HEK293 (cell line): ENCODE measurements around the gene FAM117B.

Experiments
- ZBTB21 ChIP-seq: fragments of 450-650 bp; formaldehyde crosslinking; IDR thresholded peaks from 2 replicates; pipeline ENCODE4 v1.5.1; 2017; ENCODE audit warnings: missing biosample characterization, missing genetic modification characterization
- ZNF514 ChIP-seq: fragments of 450-650 bp; formaldehyde crosslinking; IDR thresholded peaks from 2 replicates; pipeline ENCODE4 v1.5.1; 2016; ENCODE audit warnings: missing biosample characterization, missing genetic modification characterization
- TF ChIP-seq, protein P1 (sequence below): fragments of 450-650 bp; formaldehyde crosslinking; IDR thresholded peaks from 2 replicates; pipeline ENCODE4 v1.5.1; 2016; ENCODE audit warnings: missing biosample characterization, missing genetic modification characterization
- TF ChIP-seq, protein P2 (sequence below): fragments of 450-650 bp; formaldehyde crosslinking; IDR thresholded peaks from 2 replicates; pipeline ENCODE4 v1.5.1; 2016; ENCODE audit warnings: missing biosample characterization, missing genetic modification characterization
- TF ChIP-seq, protein P3 (sequence below): fragments of 450-650 bp; IDR thresholded peaks from 2 replicates; pipeline ENCODE4 v1.5.1; 2018; ENCODE audit warnings: missing biosample characterization, missing genetic modification characterization

DNA sequence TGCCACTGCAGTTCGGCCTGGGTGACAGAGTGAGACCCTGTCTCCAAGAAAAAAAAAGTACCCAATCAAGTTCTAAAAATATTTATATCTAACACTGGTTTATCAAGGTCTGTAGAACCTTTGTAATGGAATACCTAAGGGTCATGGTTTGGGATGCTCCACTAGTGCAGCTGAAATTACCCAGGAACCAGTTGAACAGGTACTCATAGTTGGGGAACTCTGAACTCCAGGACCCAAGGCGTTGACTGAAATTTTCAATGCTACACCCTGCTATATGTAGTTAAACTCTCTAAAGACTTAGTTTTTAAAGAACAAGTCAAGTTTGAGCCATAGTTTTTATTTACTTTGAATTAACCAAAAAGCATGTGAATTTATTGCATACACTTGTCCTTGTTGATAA lies 55.1 kb downstream of the FAM117B start:
- TF ChIP-seq, protein P1, sequence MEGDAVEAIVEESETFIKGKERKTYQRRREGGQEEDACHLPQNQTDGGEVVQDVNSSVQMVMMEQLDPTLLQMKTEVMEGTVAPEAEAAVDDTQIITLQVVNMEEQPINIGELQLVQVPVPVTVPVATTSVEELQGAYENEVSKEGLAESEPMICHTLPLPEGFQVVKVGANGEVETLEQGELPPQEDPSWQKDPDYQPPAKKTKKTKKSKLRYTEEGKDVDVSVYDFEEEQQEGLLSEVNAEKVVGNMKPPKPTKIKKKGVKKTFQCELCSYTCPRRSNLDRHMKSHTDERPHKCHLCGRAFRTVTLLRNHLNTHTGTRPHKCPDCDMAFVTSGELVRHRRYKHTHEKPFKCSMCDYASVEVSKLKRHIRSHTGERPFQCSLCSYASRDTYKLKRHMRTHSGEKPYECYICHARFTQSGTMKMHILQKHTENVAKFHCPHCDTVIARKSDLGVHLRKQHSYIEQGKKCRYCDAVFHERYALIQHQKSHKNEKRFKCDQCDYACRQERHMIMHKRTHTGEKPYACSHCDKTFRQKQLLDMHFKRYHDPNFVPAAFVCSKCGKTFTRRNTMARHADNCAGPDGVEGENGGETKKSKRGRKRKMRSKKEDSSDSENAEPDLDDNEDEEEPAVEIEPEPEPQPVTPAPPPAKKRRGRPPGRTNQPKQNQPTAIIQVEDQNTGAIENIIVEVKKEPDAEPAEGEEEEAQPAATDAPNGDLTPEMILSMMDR (tag by site-specific recombination), result no peak
- TF ChIP-seq, protein P2, sequence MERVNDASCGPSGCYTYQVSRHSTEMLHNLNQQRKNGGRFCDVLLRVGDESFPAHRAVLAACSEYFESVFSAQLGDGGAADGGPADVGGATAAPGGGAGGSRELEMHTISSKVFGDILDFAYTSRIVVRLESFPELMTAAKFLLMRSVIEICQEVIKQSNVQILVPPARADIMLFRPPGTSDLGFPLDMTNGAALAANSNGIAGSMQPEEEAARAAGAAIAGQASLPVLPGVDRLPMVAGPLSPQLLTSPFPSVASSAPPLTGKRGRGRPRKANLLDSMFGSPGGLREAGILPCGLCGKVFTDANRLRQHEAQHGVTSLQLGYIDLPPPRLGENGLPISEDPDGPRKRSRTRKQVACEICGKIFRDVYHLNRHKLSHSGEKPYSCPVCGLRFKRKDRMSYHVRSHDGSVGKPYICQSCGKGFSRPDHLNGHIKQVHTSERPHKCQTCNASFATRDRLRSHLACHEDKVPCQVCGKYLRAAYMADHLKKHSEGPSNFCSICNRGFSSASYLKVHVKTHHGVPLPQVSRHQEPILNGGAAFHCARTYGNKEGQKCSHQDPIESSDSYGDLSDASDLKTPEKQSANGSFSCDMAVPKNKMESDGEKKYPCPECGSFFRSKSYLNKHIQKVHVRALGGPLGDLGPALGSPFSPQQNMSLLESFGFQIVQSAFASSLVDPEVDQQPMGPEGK (tag by site-specific recombination), result no peak
- TF ChIP-seq, protein P3, sequence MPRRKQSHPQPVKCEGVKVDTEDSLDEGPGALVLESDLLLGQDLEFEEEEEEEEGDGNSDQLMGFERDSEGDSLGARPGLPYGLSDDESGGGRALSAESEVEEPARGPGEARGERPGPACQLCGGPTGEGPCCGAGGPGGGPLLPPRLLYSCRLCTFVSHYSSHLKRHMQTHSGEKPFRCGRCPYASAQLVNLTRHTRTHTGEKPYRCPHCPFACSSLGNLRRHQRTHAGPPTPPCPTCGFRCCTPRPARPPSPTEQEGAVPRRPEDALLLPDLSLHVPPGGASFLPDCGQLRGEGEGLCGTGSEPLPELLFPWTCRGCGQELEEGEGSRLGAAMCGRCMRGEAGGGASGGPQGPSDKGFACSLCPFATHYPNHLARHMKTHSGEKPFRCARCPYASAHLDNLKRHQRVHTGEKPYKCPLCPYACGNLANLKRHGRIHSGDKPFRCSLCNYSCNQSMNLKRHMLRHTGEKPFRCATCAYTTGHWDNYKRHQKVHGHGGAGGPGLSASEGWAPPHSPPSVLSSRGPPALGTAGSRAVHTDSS (tag by site-specific recombination), result no peak
- TF ChIP-seq ZBTB21 (tag by site-specific recombination), result no peak
- TF ChIP-seq ZNF514 (tag by site-specific recombination), result no peak
